NCI-H1436 treated with DMSO at 0.1 percent for 48 hours (cell line): ENCODE results near the gene FASTK.

Source experiments
- DNase-seq: peaks from one replicate; lab custom pipeline; 2025; lab: John Stamatoyannopoulos, UW

FASTK gene, protein sequence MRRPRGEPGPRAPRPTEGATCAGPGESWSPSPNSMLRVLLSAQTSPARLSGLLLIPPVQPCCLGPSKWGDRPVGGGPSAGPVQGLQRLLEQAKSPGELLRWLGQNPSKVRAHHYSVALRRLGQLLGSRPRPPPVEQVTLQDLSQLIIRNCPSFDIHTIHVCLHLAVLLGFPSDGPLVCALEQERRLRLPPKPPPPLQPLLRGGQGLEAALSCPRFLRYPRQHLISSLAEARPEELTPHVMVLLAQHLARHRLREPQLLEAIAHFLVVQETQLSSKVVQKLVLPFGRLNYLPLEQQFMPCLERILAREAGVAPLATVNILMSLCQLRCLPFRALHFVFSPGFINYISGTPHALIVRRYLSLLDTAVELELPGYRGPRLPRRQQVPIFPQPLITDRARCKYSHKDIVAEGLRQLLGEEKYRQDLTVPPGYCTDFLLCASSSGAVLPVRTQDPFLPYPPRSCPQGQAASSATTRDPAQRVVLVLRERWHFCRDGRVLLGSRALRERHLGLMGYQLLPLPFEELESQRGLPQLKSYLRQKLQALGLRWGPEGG

DNA sequence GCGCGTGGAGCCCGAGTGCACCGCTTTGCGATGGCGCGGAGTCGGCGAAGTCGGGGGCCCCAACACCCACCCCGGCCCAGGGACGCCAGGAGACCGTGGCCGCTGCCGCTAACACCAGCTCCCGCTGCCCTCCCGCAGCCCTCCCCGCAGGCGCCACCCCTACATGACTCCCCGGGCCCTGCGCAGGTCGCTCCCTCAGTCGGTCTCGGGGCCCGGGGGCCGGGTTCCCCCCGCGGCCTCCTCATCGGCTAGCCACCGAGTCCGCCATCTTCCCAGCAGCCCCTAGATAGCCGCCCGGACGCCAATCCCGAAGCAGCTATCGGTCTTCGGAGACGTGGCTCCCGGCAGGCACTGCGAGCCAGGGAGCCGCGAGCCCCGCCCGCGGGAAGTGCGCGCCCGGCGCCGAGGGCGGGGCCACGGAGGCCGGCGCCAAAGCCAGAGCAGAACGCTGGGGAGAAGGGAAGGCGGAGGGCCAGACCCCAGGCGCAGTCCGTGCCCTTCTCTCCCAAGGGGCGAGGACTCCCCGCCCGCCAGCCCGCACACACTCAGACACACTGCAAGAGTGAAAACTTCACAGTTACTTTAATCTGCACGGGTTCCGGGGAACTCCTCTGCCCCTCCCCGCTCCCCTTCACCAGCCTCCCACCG lies at the start of gene FASTK:
TSS of gene FASTK (minus strand) at position 288 of the 648 bp plus-strand sequence. CDS start at position 245, 43 bp downstream.
- DNase-seq, result peak; percentile 66

DNA sequence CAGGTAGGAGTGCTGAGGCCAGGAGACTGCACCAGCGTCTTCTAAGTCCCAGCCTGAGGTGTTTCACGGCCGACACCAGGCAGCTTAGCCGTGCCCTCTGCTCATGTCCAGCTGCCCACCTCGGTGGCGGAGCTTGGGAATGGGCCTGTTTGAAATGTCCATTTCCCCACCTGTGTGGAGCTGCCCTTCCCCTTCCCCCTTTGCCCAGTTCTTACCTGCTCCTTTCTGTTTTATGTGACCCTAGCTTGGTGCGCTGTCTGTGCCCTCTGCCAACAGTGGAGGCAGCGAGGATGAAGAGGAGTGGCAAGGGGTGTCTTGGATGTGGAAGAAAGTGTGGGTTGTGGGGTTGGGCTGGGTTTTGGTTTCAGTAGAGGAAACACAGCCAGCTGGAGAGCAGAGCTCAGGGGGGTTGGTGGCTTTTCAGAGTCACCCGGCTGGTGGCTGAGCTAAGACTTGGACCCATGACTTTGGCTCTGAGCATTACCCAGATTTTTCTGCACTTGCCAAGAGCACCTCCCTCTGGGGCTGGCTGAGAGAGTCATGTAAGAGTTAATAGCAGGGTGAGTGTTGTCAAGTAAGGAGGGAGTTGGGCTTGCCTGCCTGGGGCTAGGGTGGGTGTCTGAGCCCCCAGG lies 49.5 kb upstream of the FASTK start:
- DNase-seq, result no peak

DNA sequence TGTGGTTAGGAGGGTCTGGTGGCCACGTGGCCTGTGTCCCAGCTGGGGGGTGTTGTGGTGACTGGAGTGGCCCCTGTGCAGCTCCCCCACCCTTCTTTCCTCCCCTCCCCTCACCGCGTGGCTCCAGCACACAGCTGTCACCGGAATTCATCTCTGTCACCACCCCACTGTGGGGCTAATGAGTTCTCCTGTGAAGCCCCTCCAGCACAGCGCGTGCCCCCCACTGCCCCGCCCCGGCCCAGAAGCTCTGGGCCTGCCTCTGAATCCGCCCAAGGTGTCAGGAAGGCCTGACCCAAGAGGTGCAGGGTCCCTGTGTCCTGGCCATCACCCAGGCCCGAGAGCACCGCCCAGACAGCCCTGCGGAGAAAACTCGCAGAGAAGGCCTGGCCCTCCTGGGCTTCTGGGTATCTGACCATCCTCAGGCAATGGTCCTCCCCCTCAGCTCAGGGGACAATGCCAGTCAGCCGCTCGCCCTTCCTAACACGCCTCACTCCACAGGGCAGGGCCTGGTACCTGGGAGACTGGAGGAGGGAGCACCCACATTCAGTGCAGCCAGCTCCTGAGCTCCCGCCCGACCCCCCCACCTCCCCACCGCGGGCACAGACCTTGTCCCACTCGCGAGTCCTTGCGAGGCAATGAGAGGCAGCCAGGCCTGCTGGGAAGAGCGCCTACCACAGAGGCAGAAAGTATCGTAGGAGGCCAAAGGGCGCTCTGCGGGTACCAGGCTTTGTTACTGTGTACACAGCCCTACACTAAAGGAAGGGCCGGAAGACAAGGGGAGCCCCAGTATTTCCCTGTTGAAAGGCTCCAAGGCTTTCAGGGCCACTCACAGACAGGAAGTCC lies 48.7 kb upstream of the FASTK start:
- DNase-seq, result no peak

DNA sequence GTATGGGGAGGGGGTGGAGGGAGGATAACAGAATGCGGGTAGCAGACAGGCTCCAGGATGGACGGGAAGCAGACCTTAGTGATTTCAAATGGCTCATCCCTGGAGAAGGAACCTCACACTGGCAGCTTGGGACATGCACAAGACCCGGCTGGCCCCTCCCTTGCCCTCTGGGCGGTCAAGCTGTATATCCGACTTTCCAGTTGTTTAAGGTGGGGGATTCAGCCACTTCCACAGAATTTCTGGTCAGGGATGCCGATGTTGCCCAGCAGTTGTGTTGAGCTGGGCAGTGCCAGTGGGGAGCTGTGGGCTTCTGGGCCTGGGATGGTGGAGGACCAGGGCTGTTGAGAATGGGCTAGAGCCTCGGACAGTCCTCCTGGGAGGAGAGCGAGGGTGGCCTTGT lies 48.1 kb upstream of the FASTK start:
- DNase-seq, result no peak

DNA sequence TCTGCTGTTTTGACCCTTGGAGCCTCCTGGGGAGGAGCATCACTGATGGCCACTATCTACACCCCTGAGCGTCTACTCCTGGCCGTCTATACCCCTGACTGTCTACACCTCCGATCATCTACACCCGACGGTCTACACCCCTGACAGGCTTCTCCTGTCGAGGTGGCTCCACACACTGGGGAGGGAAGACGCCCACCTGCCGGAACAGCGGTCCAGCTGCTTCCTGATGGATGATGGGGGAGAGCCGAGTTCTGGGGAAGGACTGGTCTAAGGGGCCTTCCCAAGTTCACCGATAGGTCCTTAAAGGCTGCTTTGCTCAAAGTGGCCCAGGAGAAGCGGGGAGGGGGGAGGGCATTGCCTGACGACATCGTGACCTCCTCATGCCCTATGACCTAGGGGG lies 47.5 kb upstream of the FASTK start:
- no peak for DNase-seq

DNA sequence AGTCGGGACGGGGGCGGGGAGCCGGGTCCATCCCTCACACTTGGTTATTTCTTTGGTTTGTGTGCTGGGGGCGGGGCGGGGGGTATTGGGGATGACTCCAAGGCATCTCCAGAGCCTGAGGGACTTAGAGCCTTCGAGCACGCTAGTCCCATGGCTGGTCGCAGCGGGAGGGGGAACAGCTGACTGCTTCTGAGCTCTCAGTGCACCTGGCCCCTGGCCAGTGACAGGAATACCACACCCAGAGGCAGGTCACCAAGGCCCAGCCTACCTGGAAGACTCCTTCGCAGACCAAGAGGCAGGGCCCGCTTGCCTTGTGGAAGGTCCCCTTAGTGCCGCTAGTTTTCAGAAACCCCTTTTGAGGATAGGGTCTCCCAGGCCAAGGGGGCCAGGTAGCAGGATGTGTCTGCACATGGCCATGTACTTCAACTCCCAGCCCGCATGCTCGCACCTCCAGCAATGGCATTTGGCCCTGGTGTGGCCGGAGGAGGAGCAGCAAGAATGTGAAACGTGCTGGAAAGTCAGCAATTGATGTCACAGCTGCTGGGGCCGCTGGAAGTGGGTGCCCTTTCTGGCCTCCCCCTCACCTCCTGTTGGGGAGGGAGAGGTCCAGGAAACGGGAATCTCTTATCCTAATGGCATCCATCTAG lies 46.0 kb upstream of the FASTK start:
- no peak for DNase-seq

DNA sequence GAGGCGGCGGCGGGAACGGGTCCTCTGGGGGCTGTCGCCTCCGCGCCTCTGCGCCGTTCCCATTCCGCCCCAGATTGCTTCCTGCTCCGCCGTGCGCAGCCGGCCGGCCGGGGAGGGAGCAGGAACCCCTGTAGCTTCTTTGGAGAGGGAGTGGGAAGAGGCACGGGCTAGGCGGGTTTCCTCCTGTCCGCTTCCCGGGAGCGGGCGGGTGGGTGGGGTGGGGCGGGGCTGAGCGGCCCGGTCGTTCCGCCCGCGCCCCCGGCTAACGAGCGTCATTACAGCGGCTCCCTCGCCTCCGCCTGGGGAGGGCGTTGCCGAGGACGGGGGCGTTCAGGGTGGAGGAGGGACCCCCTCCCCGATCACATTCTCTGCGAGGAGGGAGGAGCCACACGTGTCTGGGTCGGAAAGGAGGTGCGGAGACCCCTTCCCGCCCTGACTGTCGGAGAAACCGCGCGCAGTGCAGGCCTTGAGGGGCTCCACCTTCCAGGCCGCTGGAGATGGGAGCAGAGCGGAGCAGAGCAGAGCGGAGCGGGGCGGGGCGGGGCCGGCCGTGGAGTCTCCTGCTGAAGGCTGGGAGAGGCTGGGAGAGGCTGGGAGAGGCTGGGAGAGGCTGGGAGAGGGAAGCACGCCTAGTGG lies 45.4 kb upstream of the FASTK start:
- DNase-seq, result no peak

DNA sequence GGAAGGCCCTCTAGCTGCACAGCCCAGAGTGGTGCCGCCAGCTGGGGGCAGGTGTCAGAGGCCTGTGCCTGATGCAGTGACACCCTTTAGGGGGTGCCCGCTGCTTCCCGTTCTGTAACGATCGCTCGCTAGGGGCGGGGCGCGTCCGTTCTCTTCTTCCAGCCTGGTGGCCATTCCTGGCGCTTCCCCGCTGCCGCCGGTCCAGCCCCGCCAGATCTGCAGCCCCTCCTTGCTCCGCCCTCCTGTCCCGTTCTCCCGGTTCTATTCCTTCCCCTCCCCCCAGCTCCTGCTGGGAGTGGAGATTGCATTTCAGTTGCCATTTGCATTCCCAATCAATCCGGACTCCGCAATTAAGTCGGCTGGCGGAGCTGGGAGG lies 44.8 kb upstream of the FASTK start:
- no peak for DNase-seq

DNA sequence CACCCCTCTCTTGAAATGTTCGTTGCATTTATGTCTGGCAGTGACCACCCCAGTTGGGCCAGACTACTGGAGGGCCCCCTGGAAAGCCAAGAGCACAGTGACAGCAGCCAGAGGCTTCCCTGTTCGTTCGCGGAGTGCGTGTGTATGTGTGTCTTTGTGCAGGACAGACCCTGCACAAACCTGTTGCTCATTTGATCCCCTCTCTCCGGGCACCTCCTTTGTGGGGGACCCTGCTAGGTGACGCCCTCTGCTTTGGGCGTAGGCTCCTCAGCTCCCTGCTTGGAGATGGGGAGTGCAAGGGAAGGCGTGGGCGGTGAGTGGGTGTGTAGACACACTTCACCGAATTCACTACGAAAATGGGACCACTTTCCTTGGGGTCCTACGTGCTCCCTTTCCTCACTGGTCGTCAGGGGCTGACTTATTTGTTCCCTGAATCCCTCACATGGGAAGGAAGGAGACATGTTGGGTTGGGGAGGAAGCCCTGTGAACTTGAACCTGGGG lies 44.3 kb upstream of the FASTK start:
- no peak for DNase-seq

DNA sequence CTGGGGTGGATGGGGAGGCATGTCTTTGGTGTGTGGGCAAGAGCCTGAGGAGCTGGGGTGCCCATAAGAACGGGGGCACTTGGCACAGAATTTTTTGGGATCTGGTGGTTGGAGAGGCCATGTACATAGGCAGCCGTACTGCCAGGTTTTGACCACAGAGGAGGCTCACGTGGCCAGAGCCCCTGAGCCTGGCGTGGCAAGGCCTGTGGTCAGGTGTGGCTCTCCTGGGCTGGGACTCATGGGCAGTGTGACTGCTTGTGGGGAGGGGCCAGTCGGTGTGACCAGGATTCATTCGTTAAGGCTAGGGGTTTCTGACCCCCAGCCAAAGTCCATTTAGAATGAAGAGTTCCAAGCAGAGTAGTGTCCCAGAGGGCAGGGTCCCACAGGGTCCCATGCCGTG lies 43.9 kb upstream of the FASTK start:
- no peak for DNase-seq

DNA sequence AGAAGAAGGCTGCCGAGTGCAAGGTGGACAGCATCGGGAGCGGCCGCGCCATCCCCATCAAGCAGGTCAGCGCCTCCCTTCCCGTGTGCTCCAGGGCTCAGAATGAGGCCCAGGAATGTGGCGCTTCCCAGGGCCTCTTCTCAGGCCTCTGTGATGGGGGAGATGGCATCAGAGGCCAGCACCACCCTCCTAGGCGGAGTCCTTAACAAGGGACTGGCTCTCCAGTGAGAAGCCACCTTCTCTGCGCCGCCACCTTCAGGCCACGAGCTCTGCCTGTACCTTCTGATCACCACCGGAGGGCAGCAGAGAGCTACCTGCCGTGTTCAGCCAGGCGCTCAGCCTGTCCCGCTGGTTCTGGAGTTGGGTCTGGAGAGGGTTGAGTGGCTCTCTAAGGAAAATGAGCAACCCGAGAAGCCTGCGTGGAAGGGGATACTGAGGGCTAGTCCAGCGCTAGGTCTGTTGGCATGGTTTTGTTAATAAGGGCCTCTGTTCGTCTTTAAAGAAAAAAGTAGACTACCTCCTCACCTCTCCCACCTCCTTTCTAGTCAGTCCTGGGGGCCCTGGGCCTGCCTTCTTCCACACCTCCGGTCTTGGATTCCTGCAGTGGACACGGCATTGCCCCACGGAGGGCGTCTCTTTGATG lies 43.3 kb upstream of the FASTK start:
- no peak for DNase-seq

DNA sequence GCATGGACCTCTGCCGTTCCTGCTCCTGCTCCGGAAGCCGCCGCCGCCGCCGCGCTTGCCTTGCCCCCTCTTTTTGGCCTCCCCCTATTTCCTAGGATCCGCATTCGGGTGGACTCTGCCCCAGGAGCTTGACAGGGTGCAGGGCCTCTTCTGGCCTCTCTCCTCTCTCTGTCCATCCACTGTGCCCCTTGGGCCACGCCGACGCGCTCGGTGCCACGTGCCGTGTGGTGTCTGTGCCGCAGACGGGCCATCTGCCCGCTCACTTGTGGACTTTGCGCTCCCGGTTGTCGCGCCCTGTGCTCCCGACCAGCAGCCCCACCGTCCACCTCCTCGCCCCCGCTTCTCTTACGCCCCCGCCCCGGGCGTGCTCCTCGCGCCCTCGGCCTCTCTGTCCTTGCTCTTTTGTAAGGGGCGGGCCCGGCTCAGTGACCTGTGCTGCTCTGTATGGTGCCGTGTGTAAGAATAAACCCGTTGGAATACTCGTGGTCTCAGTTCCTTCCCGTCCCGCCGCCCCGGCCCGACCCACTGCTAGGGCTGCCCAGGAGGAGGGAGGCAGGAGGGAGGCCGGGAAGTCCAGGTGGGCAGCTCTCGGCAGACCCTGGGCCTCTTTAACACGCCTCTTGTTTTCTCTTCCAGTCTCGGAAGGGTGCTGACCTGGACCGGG lies 42.7 kb upstream of the FASTK start:
- no peak for DNase-seq

DNA sequence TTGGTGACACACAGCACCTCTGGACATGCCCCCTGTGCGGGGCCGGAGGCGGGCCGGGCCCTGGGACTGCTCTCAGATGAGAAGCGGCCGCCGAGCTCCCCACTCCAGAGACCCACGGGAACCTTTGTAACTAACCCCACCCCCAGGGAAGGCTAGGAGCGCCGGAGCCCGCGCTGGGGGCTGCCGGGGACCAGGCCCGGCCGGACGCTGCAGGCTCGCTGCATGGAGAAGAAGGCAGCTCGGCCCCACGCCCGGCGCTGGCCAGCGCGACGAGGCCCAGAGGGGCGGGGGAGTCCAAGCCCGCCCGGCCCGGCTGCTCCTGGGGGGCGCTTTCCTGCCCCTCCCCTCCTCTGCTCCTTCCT lies 42.2 kb upstream of the FASTK start:
- no peak for DNase-seq

DNA sequence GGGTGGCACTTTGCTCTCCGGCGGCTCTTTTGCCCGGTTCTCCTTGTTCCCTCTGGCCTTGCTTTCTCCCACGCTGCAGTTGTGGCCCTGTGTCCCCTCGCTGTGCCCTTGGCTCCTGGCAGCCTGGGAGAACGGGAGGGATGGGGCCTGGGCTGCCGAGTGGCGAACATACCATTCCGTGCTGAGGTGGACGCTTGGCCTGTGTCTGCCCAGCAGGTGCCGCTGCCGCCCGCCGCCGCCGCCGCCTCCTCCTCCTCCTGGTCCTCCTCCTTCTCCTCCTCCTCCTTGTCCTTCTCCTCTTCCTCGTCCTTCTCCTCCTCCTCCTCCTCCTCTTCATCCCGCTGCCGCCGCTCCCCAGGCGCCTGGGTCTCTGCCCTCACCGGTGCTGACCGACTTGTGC lies 41.7 kb upstream of the FASTK start:
- no peak for DNase-seq

DNA sequence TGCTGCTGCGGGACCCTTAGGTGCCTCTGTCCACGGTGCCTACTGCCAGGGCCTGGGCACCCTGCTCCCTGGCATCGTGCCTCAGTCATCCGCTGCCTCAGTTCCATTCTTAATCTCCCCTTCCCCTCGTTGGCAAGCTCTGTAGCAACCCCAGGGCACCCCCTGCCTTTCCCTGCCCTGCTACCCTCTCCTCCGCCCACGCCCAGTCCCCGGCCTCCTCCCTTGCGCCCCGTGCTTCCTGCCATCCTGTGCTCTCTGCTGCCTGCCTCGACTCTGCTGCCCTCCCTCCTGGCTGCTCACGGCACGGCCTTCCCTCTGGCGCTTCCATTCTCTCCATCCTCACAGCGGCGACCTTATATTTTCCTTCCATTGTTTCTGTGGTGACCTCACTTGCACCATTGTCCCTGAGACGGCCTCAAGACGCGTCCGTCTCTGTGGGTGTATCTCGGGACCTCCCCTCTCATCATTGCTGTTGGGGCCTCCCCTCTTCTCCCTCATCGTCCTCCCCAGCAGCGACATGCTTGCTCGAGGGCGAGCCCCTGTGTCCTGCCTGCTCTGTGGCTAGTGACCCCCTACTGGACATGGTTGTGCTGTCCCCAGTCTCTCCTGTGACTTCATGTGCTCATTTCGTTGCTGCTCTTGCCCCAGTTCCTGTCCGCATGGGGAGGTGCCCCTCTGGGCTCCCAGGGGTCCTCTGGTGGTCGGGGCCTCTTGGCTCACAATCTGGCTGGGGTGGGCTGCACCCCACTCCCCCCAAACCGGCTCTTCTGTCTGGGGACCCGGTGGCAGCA lies 41.0 kb upstream of the FASTK start:
- DNase-seq, result no peak

DNA sequence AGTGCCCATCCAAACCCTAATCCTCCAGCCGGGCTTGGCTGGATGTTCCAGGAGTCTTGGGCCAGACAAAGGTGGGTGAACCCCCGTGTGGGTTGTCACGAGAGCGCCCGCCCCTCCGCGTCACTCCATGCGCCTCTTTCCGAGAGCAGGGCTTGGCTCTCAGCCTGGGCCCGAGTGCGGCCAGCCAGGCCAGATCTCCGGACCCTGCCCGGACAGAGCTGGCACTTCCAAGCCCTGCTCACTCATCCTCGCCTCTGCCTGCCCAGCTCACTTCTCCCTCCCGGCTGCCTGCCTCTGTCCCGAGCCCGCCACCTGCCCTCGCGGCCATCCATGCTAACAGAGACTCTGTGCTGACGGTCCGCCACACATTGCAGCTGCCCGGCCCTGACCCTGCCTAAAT lies 40.3 kb upstream of the FASTK start:
- no peak for DNase-seq

DNA sequence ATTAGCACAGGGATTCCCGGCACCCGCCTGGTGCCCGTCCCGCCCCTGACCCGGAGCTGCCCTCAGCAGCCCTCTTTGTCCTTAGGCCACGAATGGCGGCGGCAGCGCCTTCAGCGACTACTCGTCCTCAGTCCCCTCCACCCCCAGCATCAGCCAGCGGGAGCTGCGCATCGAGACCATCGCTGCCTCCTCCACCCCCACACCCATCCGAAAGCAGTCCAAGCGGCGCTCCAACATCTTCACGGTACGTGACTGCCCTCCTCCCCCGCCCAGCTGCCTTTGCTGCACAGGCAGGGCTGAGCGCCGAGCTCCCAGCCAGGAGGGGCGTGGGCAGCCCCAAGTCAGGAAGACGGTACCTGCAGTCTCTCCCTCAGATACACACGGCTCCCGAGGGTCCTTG lies 39.3 kb upstream of the FASTK start:
- no peak for DNase-seq

DNA sequence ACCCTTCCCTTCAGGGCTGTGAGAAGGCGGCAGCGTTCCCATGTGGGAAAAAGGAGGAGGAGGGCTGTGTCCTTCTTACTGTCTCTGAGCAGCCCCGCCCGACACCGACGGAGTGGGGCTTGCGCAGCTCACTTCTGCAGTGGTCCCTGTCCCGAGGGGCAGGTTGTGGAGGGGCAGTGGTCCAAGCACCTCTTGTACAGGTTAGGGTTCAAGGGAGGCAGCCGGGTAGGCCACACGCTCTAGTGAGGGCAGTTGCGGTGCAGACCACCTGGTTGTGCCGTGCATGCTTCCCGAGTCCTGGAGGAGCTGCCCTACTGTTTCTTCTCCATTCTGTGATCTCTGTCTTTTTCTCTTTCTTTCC lies 38.4 kb upstream of the FASTK start:
- DNase-seq, result no peak
